NCI-H2196 treated with DMSO at 0.1 percent for 48 hours (cell line): ENCODE measurements around the gene TRAPPC10.
"Not testable (repeated sequence)": the region's sequence is repeated elsewhere in the genome, so short reads cannot be mapped to it uniquely, and the experiment has no call there.

Source experiments
- DNase-seq: peaks from one replicate; lab custom pipeline; 2025; ENCODE audit not compliant: unreplicated experiment; lab: John Stamatoyannopoulos, UW

TRAPPC10 gene

GRCh38 chr21:44140552-44140932, 128.4 kb downstream of the TRAPPC10 start:
- not testable (repeated sequence) for DNase-seq

- DNase-seq: not testable (repeated sequence)
These were observed 130.4 kb downstream of the TRAPPC10 start for GRCh38 chr21:44142470-44142869.

- not testable (repeated sequence) for DNase-seq
These were observed 131.3 kb downstream of the TRAPPC10 start for GRCh38 chr21:44143380-44143779.

- DNase-seq: not testable (repeated sequence)
These were observed 131.9 kb downstream of the TRAPPC10 start for GRCh38 chr21:44143996-44144395.

GRCh38 chr21:44144784-44145602, 132.9 kb downstream of the TRAPPC10 start:
- DNase-seq: not testable (repeated sequence)

- DNase-seq: not testable (repeated sequence)
These were observed 133.5 kb downstream of the TRAPPC10 start for GRCh38 chr21:44145616-44146015.

GRCh38 chr21:44147108-44147507, 135.0 kb downstream of the TRAPPC10 start:
- not testable (repeated sequence) for DNase-seq

GRCh38 chr21:44150255-44150654, 138.1 kb downstream of the TRAPPC10 start:
- not testable (repeated sequence) for DNase-seq

GRCh38 chr21:44153214-44153888, 141.2 kb downstream of the TRAPPC10 start:
- DNase-seq: not testable (repeated sequence)

- DNase-seq: not testable (repeated sequence)
These were observed 141.8 kb downstream of the TRAPPC10 start for GRCh38 chr21:44153889-44154228.

- not testable (repeated sequence) for DNase-seq
These were observed 142.7 kb downstream of the TRAPPC10 start for GRCh38 chr21:44154816-44155230.

GRCh38 chr21:44155231-44155993, 143.3 kb downstream of the TRAPPC10 start:
- DNase-seq: not testable (repeated sequence)

- DNase-seq: not testable (repeated sequence)
These were observed 143.9 kb downstream of the TRAPPC10 start for GRCh38 chr21:44155994-44156380.
